Spinal cord (tissue), 10 donors: Measurements from ENCODE around the gene SLC47A1. TPM values are rescaled to one million over a fixed set of nuclear protein-coding genes. Genes with fewer than 3 reads are reported as not detected.
"Not testable (repeated sequence)": the region's sequence is repeated elsewhere in the genome, so short reads cannot be mapped to it uniquely, and the experiment has no call there.

ENCODE experiments used
- DNase-seq, 6 donors: peaks; one replicate each; pipeline versions ENCODE4 v3.0.0 to v3.0.0-alpha.2; 2013 to 2015; ENCODE audit warnings: low spot score in 6 of 6, low read depth in 4 of 6
- H3K27ac ChIP-seq: one replicate; pipeline ENCODE4 v1.5.1; 2013; ENCODE audit warnings: low read depth, low read length, control low read depth
- H3K27me3 ChIP-seq: one replicate; pipeline ENCODE4 v1.6.1; 2013; ENCODE audit warnings: low read length; ENCODE audit not compliant: control insufficient read depth, insufficient read depth
- H3K36me3 ChIP-seq: one replicate; pipeline ENCODE4 v1.6.1; 2013; ENCODE audit warnings: low read length; ENCODE audit not compliant: control insufficient read depth, insufficient read depth
- H3K4me1 ChIP-seq: one replicate; pipeline ENCODE4 v1.6.1; 2013; ENCODE audit warnings: low read length; ENCODE audit not compliant: control insufficient read depth, insufficient read depth
- H3K4me3 ChIP-seq: one replicate; pipeline ENCODE4 v1.5.1; 2013; ENCODE audit warnings: low read depth, low read length, control low read depth
- H3K9me3 ChIP-seq: one replicate; pipeline ENCODE4 v1.6.1; 2013; ENCODE audit warnings: low read length; ENCODE audit not compliant: control insufficient read depth, insufficient read depth
- WGBS: methylation state at CpG from one replicate; pipeline ENCODE4 v1.1.5; 2013; ENCODE audit warnings: missing lambda C conversion rate; ENCODE audit not compliant: insufficient coverage; 5-methylcytosine and 5-hydroxymethylcytosine counted together
- polyA plus RNA-seq, 2 donors: library from polyadenylated mRNA; unstranded; fragments of 120-200 nt; gene quantifications; one replicate each; pipeline ENCODE4 v1.2.1, GENCODE V29; 2013; ENCODE audit not compliant: insufficient read length in 2 of 2
- total RNA-seq, 2 donors: library from RNA; depleted of rRNA in 1 of 2; stranded (reverse); fragments of 120-200 nt in 1 of 2; fragments of >200 nt in 1 of 2; gene quantifications; one replicate each; pipeline versions ENCODE4 v1.2.3 to v1.2.4, GENCODE V29; 2013 to 2014
- donor health status: healthy.

The SLC47A1 gene
- total and polyA plus RNA-seq, 4 donors = 3.2 to 202 (median 44.7) TPM

GRCh38 chr17:19501219-19501618 is 32.4 kb upstream of the SLC47A1 start:
- Histone ChIP-seq H3K27me3 (no peaks in the 10 kb centered on the region), H3K9me3 (no peaks in the 10 kb centered on the region), H3K4me1 (no peaks in the 10 kb centered on the region), H3K27ac (no peak overlapping the region), H3K36me3 (no peaks in the 10 kb centered on the region), H3K4me3 (no peak overlapping the region)
- WGBS = 71% methylated on average over 1 of the region's 2 CpGs
- no peak for DNase-seq

GRCh38 chr17:19502517-19502916 is 31.1 kb upstream of the SLC47A1 start:
- Histone ChIP-seq H3K27me3 (no peaks in the 10 kb centered on the region), H3K36me3 (no peaks in the 10 kb centered on the region), H3K4me1 (no peaks in the 10 kb centered on the region), H3K9me3 (no peaks in the 10 kb centered on the region), H3K27ac (no peak overlapping the region), H3K4me3 (no peak overlapping the region)
- no peak for DNase-seq
- 84% methylated on average over 8 of the region's 9 CpGs for WGBS

GRCh38 chr17:19505561-19505960 is 28.1 kb upstream of the SLC47A1 start:
- H3K27me3 ChIP-seq, H3K4me3 ChIP-seq, H3K9me3 ChIP-seq, H3K27ac ChIP-seq, H3K4me1 ChIP-seq, DNase-seq, H3K36me3 ChIP-seq: not testable (repeated sequence)
- WGBS = no CpG with 5 or more reads among the region's 4 CpGs

GRCh38 chr17:19507775-19508576 is 25.7 kb upstream of the SLC47A1 start:
- peak; percentile 86 to 98 (median 94) for DNase-seq
- peaks cover 2% of the 10 kb centered on the region for H3K4me1 ChIP-seq
- H3K27me3 ChIP-seq = no peaks in the 10 kb centered on the region
- under 1% methylated on average over 47 of the region's 60 CpGs for WGBS
- H3K9me3 ChIP-seq = no peaks in the 10 kb centered on the region
- peak overlapping the region; percentile 61 for H3K4me3 ChIP-seq
- H3K36me3 ChIP-seq = no peaks in the 10 kb centered on the region
- peak overlapping the region; percentile 96 for H3K27ac ChIP-seq

- no peaks in the 10 kb centered on the region for H3K36me3 ChIP-seq
- no peaks in the 10 kb centered on the region for H3K9me3 ChIP-seq
- peaks cover 2% of the 10 kb centered on the region for H3K4me1 ChIP-seq
- DNase-seq = no peak
- H3K27ac ChIP-seq = peak overlapping the region; percentile 96
- 3% methylated on average over 2 of the region's 6 CpGs for WGBS
- H3K4me3 ChIP-seq = peak overlapping the region; percentile 61
- no peaks in the 10 kb centered on the region for H3K27me3 ChIP-seq
Measured at GRCh38 chr17:19508577-19508867, 25.1 kb upstream of the SLC47A1 start.

- H3K36me3 ChIP-seq, H3K4me1 ChIP-seq, H3K27ac ChIP-seq, DNase-seq, H3K4me3 ChIP-seq, H3K27me3 ChIP-seq, H3K9me3 ChIP-seq: not testable (repeated sequence)
- 98% methylated on average over 4 of the region's 5 CpGs for WGBS
Measured at GRCh38 chr17:19509281-19509852, 24.3 kb upstream of the SLC47A1 start.

- no peak for DNase-seq
- H3K4me1 ChIP-seq = peaks cover 6% of the 10 kb centered on the region
- H3K27me3 ChIP-seq = no peaks in the 10 kb centered on the region
- 67% methylated on average over 7 of the region's 9 CpGs for WGBS
- H3K36me3 ChIP-seq = no peaks in the 10 kb centered on the region
- no peak overlapping the region for H3K4me3 ChIP-seq
- H3K27ac ChIP-seq = no peak overlapping the region
- no peaks in the 10 kb centered on the region for H3K9me3 ChIP-seq
Measured at GRCh38 chr17:19510903-19511302, 22.8 kb upstream of the SLC47A1 start.

GRCh38 chr17:19513897-19514488 is 19.7 kb upstream of the SLC47A1 start:
- peak; percentile 47 to 93 (median 69) for DNase-seq
- Histone ChIP-seq H3K4me1 (peaks cover 3% of the 10 kb centered on the region), H3K9me3 (no peaks in the 10 kb centered on the region), H3K27ac (no peak overlapping the region), H3K4me3 (no peak overlapping the region), H3K36me3 (no peaks in the 10 kb centered on the region), H3K27me3 (no peaks in the 10 kb centered on the region)
- WGBS = 0% methylated on average over 5 of the region's 13 CpGs

- no peaks in the 10 kb centered on the region for H3K27me3 ChIP-seq
- H3K4me1 ChIP-seq = peaks cover 3% of the 10 kb centered on the region
- H3K27ac ChIP-seq = no peak overlapping the region
- H3K36me3 ChIP-seq = no peaks in the 10 kb centered on the region
- DNase-seq = peak in 1 of 6 donors; percentile 19
- H3K9me3 ChIP-seq = no peaks in the 10 kb centered on the region
- H3K4me3 ChIP-seq = no peak overlapping the region
Measured at GRCh38 chr17:19517699-19518098, 16.0 kb upstream of the SLC47A1 start.
